Right atrium auricular region (tissue), 2 donors: Measurements from ENCODE around the gene TPO. TPM values are rescaled to one million over a fixed set of nuclear protein-coding genes. Genes with fewer than 3 reads are reported as not detected.

Experiments
- DNase-seq: peaks from one replicate; pipeline ENCODE4 v3.0.0-alpha.2; 2019; ENCODE audit warnings: low spot score
- H3K27ac ChIP-seq, 2 donors: fragments of 200-600 bp; sonication (generic); 1 replicate in 1 of 2; 2 replicates in 1 of 2; pipeline ENCODE4 v1.5.1; 2016 to 2019
- H3K27me3 ChIP-seq, 2 donors: fragments of 200-600 bp; sonication (generic); one replicate each; pipeline versions ENCODE4 v1.5.1 to v1.6.0; 2017 to 2019
- H3K36me3 ChIP-seq: fragments of 200-600 bp; sonication (generic); one replicate; pipeline ENCODE4 v1.5.1; 2016
- H3K4me1 ChIP-seq, 2 donors: fragments of 200-600 bp; sonication (generic); one replicate each; pipeline versions ENCODE4 v1.5.1 to v1.6.0; 2017 to 2019
- H3K4me3 ChIP-seq, 2 donors: fragments of 200-600 bp; sonication (generic); 1 replicate in 1 of 2; 2 replicates in 1 of 2; pipeline ENCODE4 v1.5.1; 2017 to 2019; ENCODE audit warnings: mild to moderate bottlenecking in 1 of 2, moderate library complexity in 1 of 2
- H3K9me3 ChIP-seq, 2 donors: fragments of 200-600 bp; sonication (generic); one replicate each; pipeline ENCODE4 v1.5.1; 2019
- total RNA-seq, 2 donors: library from RNA; depleted of rRNA; stranded (reverse); fragments of >200 nt; gene quantifications; one replicate each; pipeline ENCODE4 v1.1.0, GENCODE V29; 2016
- TF ChIP-seq, protein P1 (sequence below), 2 donors: fragments of 200-600 bp; sonication (generic); IDR thresholded peaks; one replicate each; pipeline ENCODE4 v1.5.1; 2019; ENCODE audit warnings: antibody characterized with exemption in 2 of 2

TPO gene
- total RNA-seq, 2 donors from 2014 or later = 0.08 to 2.7 TPM

DNA sequence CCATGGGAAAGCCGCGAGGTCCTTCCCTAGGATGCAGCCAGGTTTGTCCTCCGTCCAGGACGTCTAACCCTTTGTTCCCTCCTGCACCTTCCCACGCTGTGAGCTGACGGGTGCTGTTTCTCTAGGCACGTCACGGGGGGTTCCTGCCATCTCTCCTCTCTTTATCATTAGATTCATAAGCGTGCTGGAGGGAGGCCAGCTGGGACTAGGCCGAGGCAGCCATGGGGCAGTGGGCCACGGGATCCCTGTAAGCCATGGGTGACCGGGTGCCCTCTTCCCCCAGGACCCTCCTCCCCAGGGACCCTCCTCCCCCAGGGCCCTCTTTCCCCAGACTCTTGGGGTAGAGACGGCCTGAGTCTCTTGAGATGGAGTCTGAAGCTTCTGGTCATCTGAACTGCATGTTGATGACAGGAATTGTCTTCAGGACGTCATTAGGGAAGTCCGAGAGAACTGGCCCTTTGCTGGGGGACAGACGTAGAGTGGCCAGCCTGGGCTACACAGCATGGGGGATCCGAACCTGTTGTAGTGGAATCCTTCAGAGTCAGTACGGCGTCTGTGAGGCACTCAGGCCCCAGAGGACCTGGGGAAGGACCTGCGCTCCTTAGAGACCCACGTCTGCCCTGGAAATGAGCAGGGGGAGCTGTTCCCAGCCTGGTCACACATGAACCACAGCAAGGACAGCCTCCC, 108.1 kb downstream of the TPO start:
- TF ChIP-seq, protein P1, sequence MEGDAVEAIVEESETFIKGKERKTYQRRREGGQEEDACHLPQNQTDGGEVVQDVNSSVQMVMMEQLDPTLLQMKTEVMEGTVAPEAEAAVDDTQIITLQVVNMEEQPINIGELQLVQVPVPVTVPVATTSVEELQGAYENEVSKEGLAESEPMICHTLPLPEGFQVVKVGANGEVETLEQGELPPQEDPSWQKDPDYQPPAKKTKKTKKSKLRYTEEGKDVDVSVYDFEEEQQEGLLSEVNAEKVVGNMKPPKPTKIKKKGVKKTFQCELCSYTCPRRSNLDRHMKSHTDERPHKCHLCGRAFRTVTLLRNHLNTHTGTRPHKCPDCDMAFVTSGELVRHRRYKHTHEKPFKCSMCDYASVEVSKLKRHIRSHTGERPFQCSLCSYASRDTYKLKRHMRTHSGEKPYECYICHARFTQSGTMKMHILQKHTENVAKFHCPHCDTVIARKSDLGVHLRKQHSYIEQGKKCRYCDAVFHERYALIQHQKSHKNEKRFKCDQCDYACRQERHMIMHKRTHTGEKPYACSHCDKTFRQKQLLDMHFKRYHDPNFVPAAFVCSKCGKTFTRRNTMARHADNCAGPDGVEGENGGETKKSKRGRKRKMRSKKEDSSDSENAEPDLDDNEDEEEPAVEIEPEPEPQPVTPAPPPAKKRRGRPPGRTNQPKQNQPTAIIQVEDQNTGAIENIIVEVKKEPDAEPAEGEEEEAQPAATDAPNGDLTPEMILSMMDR (IDR thresholded peaks at IDR 0.05) = no peak
- no peaks in the 10 kb centered on the region for H3K36me3 ChIP-seq
- H3K27ac ChIP-seq = no peak overlapping the region
- peaks cover 0 to 6% of the 10 kb centered on the region in 2 donors for H3K4me1 ChIP-seq
- no peaks in the 10 kb centered on the region for H3K27me3 ChIP-seq
- H3K4me3 ChIP-seq = no peak overlapping the region
- no peaks in the 10 kb centered on the region for H3K9me3 ChIP-seq
- DNase-seq = no peak

DNA sequence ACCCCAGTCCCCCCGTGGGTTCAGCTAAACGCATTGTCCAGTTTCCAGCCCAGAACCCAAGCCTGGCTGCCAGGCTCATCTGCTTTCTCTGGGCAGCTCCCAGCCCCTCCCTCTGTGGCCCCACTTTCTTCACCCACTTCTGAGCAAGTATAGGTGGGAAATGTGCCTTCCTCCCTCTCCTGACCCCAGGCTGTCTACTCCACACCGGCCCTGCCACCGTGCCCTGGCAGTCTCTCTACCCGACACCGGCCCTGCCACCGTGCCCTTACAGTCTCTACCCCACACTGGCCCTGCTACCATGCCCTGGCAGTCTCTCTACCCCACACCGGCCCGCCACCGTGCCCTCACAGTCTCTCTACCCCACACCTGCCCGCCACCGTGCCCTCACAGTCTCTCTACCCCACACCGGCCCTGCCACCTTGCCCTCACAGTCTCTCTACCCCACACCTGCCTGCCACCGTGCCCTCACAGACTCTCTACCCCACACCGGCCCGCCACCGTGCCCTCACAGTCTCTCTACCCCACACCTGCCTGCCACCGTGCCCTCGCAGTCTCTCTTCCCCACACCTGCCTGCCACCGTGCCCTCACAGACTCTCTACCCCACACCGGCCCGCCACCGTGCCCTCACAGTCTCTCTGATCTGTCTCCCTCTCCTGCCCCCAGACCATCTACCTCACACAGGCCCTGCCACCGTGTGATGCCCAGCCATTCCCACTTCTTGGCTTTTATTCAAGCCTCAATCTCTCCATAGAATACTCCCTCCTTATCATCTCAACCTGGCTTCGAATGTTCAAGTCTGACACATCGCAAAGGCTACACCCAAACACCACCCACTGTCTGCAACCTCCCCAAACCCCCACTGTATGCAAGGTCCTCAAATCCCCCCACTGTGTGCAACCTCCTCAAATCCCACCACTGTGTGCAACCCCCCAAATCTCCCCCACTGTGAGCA, 108.9 kb downstream of the TPO start:
- H3K4me1 ChIP-seq = peaks cover 0 to 6% of the 10 kb centered on the region in 2 donors
- H3K9me3 ChIP-seq = no peaks in the 10 kb centered on the region
- H3K4me3 ChIP-seq = no peak overlapping the region
- H3K27ac ChIP-seq = no peak overlapping the region
- H3K27me3 ChIP-seq = no peaks in the 10 kb centered on the region
- no peaks in the 10 kb centered on the region for H3K36me3 ChIP-seq
- DNase-seq = no peak
- TF ChIP-seq, protein P1 (IDR thresholded peaks at IDR 0.05) = no peak

DNA sequence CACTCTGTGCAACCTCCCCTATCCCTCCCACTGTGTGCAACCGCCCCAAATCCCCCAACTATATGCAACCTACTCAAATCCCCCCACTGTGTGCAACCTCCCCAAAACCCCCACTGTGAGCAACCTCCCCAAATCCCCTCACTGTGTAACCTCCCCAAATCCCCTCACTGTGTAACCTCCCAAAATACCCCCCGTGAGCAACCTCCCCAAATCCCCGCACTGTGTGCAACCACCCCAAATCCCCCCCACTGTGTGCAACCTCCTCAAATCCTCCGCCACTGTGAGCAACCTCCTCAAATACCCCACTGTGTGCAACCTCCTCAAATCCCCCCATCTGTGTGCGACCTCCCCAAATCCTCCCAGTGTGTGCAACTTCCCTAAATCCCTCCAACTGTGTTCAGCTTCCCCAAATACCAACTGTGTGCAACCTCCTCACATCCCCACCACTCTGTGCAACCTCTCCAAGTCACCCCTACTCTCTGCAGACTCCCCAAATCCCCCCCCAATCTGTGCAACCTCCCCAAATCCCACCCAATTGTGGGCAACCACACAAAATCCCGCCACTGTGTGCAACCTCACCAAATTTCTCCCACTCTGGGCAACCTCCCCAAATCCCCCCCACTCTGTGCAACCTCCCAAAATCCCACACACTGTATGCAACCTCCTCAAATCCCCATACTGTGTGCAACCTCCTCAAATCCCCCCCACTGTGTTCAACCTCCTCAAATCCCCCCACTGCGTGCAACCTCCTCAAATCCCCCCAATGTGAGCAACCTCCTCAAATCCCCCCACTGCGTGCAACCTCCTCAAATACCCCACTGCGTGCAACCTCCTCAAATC, 114.1 kb downstream of the TPO start:
- DNase-seq = no peak
- Histone ChIP-seq H3K9me3 (no peaks in the 10 kb centered on the region), H3K27ac (no peak overlapping the region), H3K27me3 (no peaks in the 10 kb centered on the region), H3K4me1 (no peaks in the 10 kb centered on the region), H3K4me3 (no peak overlapping the region), H3K36me3 (no peaks in the 10 kb centered on the region)
- TF ChIP-seq, protein P1 (IDR thresholded peaks at IDR 0.05) = no peak

DNA sequence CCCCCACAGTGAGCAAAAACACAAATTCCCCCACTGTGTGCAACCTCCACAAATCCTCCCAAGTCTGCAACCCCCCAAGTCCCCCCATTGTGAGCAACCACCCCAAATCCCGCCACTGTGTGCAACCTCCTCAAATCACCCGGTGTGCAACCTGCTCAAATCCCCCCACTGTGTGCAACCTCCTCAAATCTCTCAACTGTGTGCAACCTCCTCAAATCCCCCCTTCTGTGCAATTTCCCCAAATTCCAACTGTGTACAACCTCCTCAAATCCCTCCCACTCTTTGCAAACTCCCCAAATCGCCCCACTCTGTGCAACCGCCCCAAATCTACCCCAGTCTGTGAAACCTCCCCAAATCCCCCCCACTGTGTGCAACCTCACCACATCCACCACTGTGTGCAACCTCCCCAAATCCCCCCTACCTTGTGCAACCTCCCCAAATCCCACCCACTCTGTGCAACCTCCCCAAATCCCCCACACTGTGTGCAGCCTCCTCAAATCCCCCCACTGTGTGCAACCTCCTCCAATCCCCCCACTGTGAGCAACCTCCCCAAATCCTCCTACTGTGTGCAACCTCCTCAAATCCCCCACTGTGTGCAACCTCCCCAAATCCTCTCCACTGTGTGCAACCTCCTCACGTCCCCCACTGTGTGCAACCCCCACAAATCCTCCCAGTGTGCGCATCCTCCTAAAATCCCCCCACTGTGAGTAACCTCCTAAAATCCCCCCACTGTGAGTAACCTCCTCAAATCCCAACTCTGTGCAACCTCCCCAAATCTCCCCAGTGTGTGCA, 115.2 kb downstream of the TPO start:
- Histone ChIP-seq H3K4me3 (no peak overlapping the region), H3K36me3 (no peaks in the 10 kb centered on the region), H3K27ac (no peak overlapping the region), H3K27me3 (no peaks in the 10 kb centered on the region), H3K9me3 (no peaks in the 10 kb centered on the region), H3K4me1 (no peaks in the 10 kb centered on the region)
- TF ChIP-seq, protein P1 (IDR thresholded peaks at IDR 0.05) = no peak
- no peak for DNase-seq

DNA sequence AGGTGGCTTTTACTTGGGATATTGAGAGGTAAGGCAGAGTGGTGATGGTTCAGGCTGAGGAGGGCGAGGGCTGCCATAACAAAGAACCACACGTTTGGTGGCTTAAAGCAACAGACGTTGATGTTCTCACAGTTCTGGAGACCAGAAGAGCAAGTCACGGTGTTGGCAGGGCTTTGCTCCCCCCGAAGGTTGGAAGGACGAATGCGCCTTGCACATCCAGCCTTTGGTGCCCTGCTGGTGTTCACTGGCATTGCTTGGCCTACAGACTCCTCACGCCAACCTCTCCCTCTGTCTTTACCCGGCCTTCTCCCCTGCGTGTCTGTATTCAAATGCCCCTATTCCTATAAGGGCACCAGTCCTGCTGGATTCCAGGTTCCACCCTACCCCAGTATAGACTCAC, 125.4 kb downstream of the TPO start:
- DNase-seq = no peak
- Histone ChIP-seq H3K4me3 (no peak overlapping the region), H3K9me3 (no peaks in the 10 kb centered on the region), H3K4me1 (no peaks in the 10 kb centered on the region), H3K27ac (no peak overlapping the region), H3K27me3 (no peaks in the 10 kb centered on the region), H3K36me3 (no peaks in the 10 kb centered on the region)
- TF ChIP-seq, protein P1 (IDR thresholded peaks at IDR 0.05) = no peak
